GM18508 (cell line): ENCODE results near the gene MRPL41.
"Not testable (repeated sequence)": the region's sequence is repeated elsewhere in the genome, so short reads cannot be mapped to it uniquely, and the experiment has no call there.

Source experiments
- ATAC-seq: cut with Tn5 transposase; IDR thresholded peaks from one replicate; pipeline ENCODE4 v1.9.1; 2021; ENCODE audit warnings: moderate number of reproducible peaks; ENCODE audit not compliant: insufficient read depth, unreplicated experiment

Gene MRPL41

DNA sequence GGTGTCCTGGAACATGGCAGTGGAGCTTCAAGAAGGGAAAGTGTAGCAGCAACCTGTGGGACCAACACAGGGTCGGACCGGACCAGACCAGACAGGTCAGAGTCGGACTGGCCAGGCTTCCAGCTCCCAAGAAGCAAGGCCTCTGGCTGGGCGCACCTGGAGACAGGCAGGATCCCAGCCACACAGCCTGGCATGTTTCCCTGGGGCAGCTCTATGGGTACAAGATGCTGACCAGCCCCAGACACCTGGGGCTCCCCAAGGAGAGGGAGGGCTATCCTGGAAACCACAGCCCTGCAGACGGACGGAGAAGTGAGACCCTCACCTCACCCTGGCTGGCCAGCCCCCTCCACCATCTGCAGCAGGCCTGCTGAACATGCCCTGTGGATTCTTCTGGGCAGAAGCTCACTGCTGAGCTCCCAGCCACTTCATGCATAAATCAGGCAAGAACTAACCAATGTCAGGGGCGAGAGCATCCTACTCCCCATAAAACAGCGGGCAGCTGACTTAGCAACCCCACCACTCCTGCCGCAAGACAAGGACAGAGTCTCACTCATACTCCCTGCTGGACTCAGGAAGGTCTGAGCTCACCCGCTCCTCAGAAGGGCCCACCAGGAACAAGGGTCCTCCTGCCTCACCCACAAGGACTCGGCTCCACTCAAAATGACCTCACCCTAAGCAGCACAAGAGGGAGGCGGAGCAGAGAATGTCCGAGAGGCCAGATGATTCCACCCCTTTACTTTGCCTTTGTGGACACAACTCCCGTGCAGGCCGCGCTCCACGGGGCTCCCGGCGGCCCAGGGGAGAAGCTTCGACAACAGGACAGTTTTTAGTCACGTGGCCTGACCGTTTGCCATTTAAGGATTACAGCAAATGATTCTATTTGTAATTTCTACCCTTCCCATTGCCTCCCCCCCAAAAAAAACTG lies 29.9 kb downstream of the MRPL41 start:
- ATAC-seq, result no peak

DNA sequence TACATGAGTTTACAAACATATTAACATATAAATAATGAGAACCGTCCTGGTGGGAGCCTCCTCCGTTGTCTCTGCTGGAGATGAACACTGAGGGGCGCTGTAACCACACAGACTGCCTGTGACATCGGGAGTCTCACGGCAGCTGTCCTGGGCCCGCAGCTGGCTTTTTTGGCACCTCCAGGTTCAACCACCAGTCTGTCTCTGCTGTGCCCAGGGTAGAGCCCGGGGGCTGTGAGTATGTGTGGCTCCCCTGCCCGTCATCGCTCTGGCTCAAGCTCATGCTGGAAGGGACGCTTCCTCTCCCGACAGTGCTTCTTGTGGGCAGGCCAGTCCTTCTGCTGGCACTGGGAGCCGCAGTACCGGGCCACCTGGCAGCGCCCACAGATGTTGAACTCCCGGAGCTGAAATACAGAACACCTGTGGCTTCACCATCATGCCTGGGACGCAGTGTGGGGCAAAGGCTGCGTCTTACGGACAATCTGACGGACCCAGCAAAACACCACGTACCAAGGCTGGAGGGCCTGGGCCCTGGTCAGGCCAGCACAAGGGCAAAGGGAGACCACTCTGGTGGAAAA lies 30.7 kb downstream of the MRPL41 start:
- ATAC-seq, result no peak

DNA sequence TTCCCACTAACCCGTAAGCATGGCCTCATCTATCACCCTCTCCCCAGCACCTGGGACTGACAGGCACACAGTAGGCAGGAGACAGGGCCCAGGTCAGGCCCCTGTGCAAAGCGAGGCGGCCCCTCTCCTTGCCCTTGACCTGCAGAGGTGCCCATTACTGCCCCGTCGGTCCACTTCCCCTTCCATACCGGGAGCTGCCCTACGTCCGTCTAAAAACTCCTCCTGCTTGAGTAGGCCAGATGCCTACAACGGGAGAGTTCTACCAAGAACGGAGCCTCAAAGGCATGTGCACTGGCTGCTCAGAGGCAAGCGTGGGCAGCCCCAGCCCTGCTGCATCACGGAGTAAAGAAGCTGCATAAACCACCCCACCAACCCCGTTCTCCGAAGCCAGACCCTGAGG lies 31.7 kb downstream of the MRPL41 start:
- no peak for ATAC-seq

DNA sequence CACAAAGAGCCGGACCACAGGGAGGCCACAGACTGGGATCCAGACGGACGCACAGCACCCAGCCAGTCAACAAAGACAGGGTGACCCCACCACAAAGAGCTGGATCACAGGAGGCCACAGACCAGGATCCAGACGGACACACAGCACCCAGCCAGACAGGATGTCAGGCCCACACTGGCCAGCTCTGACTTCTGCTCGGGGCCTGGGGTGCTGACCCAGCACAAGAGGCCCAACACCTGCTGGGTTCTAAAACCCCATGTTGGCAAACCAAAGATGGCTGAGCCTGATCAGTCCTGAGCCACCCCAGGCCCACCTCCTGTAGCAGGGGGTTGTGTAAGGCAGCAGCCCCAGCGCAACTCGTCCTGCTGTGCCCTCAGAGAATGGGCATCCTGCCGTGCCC lies 32.3 kb downstream of the MRPL41 start:
- ATAC-seq, result no peak

DNA sequence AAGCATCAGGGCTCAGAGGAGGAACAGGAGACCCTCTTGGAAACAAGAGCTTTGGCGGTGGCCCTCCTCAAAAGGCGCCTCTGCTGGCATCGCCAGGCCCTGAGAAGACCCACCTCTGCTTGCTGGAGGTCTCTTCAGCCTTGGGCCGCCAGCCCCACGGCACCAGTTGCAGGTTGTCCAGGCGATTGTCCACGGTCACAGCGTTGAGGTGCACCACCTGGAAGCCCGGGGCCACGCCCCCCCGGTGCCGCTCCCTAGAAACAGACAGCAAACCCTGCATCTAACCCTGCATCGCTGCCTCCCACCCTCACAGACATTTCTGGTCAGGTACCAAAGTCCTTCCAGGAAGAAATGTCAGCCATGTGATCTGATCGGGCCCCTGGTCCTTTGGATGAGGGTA lies 35.2 kb downstream of the MRPL41 start:
- no peak for ATAC-seq

DNA sequence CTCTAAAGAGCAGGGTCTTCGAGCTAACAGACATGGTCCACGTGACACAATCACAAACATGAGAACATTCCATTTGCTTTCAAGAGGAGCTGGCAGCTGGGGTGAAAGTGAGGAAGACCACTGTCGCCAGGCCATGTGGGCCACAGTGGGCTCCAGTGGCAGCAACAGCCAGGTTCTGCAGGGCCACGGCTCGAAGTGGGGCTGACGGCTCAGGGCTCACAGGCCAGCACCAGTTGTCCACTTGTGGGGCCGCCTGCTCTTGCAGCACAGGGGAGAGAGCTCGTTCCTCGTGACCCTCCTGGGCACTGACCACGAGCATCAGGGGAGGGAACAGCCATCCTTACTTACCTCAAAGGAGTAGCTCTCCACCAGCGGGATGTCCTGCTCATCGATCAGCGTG lies 36.6 kb downstream of the MRPL41 start:
- no peak for ATAC-seq

DNA sequence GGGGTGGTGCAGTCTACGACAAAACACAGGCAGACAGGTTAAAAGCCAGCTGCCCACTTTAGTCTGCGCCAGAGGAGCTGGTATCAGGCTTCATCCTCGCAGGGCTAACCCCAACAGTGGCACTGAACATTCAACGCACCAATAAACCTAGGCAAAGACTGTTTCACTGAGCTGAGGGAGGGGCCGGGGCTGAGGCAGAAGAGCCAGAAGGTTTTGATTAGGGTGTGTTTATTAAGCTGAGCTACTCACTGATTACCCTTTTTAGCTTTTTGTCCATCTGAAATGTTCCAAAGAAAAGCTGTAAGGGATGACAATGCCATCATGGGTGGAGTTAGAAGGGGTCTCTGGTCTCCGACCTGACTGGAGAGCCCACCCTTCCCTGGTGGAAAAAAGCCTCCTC lies 37.2 kb downstream of the MRPL41 start:
- ATAC-seq, result no peak

DNA sequence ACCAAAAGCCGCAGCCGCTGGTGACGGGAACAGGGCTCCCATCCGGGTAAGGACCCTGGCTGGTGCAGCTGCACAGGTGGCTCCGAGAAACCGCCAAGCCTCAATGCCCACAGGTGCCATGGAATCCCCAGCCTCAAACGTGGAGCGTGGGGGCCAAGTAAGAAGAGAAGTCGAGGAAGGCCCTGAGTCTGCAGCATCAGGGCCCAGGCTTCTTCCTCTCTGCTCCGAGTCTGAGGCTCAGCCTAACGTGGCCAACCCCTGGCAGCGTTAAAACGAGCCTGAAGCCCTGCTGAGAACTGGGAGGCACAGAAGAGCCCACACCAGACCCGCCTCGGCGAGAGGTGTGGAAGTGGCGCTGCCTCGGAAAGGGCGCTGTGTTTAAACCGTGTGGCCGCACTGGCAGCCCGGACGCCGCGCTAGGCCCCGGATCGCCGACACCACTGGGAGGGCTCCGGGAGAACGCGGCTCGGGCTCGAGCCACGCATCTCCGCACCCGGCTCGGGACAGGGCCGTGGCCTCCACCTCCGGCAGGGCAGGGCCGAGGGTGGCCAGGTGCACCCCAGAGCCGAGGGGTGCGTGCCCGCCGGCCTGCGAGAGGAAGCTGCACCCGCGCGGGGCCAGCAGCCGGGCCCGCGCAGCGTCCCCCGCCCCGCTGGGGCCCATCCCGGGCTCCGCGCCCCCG lies 37.9 kb downstream of the MRPL41 start:
- ATAC-seq, result no peak

DNA sequence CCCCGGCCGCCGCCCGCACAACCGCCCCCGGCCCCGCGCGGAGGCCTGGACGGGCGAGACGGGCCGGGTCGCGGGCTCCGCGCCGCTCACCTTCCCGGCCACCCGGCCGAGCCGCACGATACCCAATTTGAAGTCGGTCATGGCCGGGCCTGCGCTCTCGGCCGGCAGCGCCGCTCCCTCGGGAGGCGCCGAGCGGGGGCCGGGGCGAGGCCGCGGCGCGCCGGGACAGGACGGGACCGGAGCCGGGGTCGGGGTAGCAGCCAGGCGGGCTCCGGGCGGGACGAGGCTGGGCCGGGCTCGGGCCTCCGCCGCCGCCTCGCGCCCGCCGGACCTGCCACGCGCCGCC lies 38.4 kb downstream of the MRPL41 start:
- ATAC-seq, result no peak

DNA sequence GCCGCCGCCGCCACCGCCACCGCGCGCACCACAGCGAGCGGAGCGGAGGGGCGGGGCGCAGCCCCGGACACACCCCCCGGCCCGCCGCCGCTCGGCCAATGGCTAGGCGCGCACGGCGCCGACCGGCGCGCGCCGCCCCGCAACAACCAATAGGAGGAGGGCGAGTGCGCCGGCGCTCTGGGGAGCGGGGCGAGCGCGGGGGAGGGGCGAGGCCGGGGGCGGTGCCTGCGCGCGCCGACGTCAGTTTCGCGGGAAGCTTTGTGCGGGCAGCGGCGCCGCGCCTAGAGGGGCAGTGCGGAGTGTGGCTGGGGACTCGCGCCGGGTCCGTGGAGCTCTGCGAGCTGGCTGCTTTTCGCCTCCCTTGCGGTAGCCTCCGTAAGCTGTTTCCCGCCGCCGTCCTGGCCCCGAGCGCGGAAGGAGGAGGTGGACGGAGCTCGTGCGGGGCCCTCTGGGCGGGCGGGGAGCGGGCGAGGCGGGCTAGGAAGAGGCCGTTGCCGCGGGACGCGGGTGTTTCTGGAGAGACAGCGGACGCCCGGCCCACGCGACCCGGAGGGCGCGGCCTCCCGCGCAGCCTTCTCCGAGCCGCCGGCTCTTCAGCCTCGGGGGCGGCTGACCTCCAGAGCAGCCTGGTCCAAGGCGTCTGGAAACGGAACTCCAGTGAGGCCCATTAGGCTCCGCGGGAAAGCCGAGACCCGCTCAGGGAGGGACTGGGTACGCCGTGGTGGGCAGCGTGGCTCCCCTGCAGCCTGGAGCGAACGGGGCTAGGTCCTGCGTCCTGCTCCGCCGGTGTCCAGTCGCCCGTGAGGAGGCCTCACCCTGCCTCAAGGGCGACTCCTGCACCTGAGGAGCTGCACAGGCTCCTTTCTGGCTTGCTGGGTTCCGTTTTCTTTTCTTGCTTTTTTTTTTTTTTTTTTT lies 39.0 kb downstream of the MRPL41 start, which contains the start of gene ZMYND19:
Gene ZMYND19, minus strand, starts transcription at position 44 of the 915 bp plus-strand sequence. CDS start 249 bp downstream, outside the sequence.
- ATAC-seq, result no peak

DNA sequence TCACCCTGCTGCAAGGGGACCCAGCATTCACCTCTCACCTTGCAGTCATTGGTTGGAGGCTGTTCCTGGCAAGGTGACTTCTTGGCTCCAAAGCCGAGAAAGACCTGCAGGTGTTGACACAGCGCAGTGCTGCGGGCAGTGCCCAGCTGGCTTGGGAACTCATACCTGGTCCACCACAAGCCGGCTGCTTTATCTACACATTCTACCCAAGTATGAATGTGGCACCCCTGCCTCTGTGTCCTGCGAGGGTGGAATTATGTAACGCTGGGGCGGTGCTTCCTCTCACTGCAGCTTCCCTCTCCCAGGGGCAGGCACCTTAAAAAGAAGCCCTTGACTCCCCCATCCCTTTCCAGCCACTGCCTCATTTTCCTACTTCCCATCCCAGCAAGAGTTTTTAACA lies 41.1 kb downstream of the MRPL41 start:
- ATAC-seq, result no peak

DNA sequence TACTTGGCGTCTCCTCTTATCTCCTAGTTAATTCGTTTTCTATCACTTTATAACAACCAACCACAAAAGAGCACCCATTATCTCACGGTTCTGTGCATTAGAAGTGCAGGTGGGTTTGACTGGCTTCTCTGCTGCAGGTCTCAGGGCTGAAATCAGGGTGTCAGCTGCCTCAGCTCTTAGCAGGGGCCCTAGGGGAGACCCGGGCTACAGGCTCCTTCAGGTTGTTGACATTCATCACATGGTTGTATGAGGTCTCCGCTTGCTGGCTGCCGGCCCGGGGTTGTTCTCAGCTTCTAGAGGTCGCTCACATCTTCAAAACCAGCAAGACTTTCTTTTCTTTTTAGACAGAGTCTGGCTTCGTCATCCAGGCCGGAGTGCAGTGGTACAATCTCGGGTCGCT lies 41.5 kb downstream of the MRPL41 start:
- ATAC-seq, result no peak

DNA sequence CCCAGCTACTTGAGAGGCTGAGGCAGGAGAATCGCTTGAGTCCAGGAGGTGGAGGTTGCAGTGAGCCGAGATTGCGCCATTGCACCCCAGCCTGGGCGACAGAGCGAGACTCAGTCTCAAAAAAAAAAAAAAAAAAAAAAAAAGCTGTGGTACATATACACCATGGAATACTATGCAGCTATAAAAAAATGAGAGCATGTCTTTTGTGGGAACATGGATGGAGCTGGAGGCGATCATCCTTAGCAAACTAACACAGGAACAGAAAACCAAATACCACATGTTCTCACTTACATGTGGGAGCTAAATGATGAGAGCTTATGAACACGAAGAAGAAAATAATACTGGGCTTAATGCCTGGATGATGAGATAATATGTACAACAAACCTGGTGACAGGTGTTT lies 44.9 kb downstream of the MRPL41 start:
- not testable (repeated sequence) for ATAC-seq

DNA sequence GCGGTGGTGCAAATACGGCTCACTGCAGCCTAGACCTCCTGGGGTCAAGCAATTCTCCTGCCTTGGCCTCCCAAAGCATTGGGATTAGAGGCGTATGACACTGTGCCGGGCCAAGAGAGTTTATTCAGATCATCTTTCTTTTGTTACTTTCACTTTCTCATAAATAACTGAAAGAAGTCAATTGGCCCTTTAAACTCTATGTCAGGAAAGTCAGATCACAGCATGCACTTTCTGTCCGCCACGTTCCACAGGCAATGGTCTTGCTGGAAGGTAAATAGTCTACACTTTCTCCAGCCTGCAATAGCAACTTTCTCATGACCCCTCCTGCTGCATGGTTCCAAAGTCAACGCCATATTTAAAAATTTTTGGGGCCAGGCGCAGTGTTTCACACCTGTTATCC lies 47.3 kb downstream of the MRPL41 start:
- no peak for ATAC-seq
